Midbrain (tissue), 1 donor: ENCODE data around the gene PID1.

Experiments used
- DNase-seq: peaks from one replicate; lab custom pipeline; 2025; lab: John Stamatoyannopoulos, UW

The PID1 gene

GRCh38 chr2:229071292-229071976, 199.7 kb downstream of the PID1 start:
- DNase-seq, result no peak

- no peak for DNase-seq
These were observed 204.9 kb downstream of the PID1 start for GRCh38 chr2:229066121-229066715.

- DNase-seq, result no peak
These were observed 206.3 kb downstream of the PID1 start for GRCh38 chr2:229064749-229065148.

- DNase-seq, result no peak
These were observed 210.9 kb downstream of the PID1 start for GRCh38 chr2:229060147-229060546.

- DNase-seq, result no peak
These were observed 211.6 kb downstream of the PID1 start for GRCh38 chr2:229059331-229060033.

GRCh38 chr2:229057976-229058553, 213.0 kb downstream of the PID1 start:
- DNase-seq, result no peak

- DNase-seq, result no peak
These were observed 216.8 kb downstream of the PID1 start for GRCh38 chr2:229054311-229054710.

GRCh38 chr2:229051798-229052197, 219.3 kb downstream of the PID1 start:
- no peak for DNase-seq

GRCh38 chr2:229050133-229050532, 221.0 kb downstream of the PID1 start:
- no peak for DNase-seq

- no peak for DNase-seq
These were observed 223.0 kb downstream of the PID1 start for GRCh38 chr2:229048134-229048533.

GRCh38 chr2:229045671-229046070, 225.4 kb downstream of the PID1 start:
- no peak for DNase-seq

- no peak for DNase-seq
These were observed 226.5 kb downstream of the PID1 start for GRCh38 chr2:229044581-229044980.

- no peak for DNase-seq
These were observed 227.4 kb downstream of the PID1 start for GRCh38 chr2:229043681-229044080.

GRCh38 chr2:229042349-229042748, 228.7 kb downstream of the PID1 start:
- DNase-seq, result no peak

- no peak for DNase-seq
These were observed 229.4 kb downstream of the PID1 start for GRCh38 chr2:229041691-229042090.

- no peak for DNase-seq
These were observed 233.5 kb downstream of the PID1 start for GRCh38 chr2:229037621-229038020.

- no peak for DNase-seq
These were observed 237.3 kb downstream of the PID1 start for GRCh38 chr2:229033816-229034215.

- DNase-seq, result no peak
These were observed 238.4 kb downstream of the PID1 start for GRCh38 chr2:229032608-229033234.

- no peak for DNase-seq
These were observed 243.6 kb downstream of the PID1 start for GRCh38 chr2:229027353-229028105.

GRCh38 chr2:229025653-229026052, 245.4 kb downstream of the PID1 start:
- no peak for DNase-seq

GRCh38 chr2:229022652-229023051, 248.4 kb downstream of the PID1 start:
- DNase-seq, result no peak

- no peak for DNase-seq
These were observed 249.0 kb downstream of the PID1 start for GRCh38 chr2:229022071-229022470.
